GM18517 (cell line): ENCODE data around the gene COPZ2.
"Not testable (repeated sequence)": the region's sequence is repeated elsewhere in the genome, so short reads cannot be mapped to it uniquely, and the experiment has no call there.

Experiments
- ATAC-seq: cut with Tn5 transposase; IDR thresholded peaks from one replicate; pipeline ENCODE4 v1.9.1; 2021; ENCODE audit warnings: mild to moderate bottlenecking, moderate library complexity; ENCODE audit not compliant: unreplicated experiment

COPZ2 gene

DNA sequence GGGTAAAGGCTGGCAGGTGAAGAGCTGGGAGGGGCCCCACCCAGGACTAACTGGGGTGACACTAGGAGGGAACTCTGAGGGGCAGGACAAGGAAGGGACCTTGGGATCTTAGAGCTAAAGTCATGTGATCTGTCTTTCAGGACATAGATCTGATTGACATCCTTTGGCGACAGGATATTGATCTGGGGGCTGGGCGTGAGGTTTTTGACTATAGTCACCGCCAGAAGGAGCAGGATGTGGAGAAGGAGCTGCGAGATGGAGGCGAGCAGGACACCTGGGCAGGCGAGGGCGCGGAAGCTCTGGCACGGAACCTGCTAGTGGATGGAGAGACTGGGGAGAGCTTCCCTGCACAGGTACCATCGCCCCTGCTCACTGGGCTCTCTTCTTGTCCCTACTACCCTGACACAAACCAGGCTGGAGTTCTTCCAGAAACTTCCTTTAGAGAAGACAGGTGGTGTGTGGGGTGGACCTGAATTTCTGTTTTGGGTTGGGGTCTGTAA, 18.7 kb upstream of the COPZ2 start:
- ATAC-seq = no peak

DNA sequence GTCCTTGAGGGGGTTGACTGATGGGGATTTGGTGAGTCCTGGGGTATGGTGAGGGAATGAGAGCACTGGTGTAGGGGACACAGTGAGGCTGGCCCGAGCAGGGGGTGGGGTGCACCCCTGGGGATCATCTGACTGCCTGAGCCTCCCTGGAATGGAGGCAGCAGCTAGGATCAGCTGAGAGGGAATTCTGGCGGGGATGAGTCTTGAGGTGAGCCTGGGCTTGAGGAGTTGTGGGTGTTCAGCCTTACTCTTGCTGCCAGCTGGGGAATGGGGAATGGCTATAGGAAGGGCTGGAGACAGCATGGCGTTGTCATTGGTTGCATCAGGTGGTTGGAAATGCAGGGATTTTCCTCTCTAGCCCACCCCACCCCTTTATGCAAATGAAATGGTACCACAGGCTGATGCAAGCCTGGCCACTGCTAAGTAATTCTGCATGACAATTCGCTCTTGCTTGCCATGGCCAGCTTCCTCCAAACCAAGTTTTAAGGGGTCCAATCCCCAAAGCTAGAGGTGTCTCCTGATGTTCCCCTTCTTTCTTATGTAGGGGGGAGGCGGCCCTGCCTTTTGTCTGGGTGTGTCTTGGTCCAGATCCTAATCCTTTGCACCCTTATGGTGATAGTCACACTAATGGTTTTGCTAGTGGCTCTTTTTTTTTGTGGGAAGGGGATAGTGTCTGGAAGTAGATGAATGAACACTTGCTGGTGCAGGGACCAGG, 18.1 kb upstream of the COPZ2 start:
- no peak for ATAC-seq

DNA sequence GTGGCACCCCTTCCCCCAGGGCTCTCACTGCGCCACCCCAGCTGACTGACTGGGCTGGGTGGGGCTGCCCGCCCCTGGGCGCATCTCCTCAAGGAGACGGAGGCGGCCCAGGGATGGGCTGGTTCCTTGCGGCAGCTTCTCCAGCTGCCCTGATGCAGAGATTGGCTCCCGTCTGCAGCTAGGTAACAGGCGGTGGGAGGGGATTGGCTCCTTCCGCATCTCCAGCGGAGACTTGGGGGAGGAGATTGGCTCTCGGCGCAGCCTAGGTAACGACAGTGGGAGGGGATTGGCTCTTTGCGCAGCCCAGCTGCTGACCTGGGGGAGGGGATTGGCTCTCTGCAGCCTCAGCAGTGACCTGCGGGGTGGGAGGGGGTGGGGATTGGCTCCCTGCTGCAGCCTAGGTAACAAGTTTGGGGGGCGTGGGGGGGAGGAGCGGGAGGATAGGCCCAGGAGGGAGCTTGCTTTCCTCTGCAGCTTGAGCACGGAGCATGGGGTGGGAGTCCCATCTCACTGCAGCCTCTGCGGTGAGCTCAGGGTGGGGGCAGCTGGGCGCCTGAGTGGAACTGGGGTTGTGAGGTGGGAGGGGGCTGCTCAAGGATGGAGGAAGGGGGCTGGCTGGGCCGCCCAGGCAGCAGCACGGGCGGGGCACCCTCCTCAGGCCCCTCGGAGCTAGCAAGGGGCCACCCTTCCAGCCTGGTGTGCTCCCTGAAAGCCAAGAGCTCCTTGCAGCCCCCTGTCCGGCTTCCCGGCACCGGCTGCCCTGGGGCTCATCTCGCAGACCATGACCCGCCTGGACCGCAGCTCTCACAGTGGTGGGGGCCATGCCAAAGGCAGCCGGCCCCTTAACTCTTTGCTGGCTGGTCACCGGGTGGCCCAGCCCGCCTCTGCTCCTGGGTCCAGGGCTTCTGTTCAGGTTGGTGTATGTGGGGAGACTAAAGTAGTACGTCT, 16.9 kb upstream of the COPZ2 start:
- no peak for ATAC-seq

DNA sequence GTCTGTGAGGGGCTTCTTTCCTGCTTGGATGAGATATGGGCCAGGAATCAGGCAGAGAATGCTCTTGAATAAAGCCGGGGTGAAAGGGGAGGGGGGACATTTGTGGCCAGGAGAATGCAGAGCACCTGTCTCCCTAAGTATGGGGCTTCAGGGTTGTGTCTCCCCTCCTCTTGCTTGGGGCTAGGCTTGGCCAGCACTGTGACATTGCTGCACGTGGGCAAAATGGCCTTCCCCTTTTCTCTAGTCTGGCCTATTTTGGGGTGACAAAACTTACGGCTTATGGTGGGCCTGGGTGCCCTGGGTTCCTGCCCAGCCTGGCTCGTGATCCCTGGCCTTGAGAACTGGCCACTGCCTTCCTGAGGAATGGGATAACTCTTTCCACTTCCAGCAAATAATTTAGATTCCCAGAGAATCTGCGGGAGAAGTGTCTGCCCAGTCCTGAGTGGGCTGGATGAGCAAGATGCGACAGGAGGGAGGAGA, 16.2 kb upstream of the COPZ2 start:
- no peak for ATAC-seq

DNA sequence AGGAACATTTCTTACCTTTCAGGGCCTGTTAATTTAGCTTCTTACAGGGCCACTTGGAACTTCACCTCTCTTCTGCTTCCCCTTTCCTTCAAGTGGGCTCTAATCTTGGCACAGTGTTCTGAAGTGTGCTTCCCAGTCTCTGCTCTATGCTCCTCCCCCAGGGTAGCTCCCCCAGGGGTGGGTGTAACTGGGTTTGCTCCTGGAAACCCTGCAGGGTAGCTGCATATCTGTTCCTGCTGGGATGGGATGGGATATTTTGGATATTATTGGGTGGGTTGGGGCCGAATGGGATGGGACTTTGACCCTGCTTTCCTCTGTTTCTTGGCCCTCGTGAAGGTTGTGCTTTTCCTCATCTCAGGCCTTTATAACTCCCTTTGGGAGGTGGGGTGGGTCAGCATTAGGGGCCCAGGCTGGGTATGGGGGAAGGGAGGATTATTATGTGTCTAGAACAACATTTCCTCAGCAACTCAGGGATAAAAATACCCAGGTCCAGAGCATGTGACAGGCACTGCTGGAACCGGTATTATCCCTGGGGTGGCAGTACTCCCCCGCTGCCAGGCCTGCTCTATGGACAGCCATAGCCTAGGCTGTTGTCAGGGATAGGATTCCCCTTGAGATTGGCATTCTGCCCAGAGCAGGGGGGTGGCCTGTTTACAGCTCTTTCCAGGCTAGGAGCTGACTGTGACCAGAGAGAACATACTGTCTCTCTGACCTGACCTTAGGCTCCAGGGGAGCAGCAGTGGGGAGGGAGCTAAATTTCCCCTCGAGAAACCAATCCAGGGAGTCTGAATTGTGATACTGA, 15.6 kb upstream of the COPZ2 start:
- ATAC-seq = no peak

DNA sequence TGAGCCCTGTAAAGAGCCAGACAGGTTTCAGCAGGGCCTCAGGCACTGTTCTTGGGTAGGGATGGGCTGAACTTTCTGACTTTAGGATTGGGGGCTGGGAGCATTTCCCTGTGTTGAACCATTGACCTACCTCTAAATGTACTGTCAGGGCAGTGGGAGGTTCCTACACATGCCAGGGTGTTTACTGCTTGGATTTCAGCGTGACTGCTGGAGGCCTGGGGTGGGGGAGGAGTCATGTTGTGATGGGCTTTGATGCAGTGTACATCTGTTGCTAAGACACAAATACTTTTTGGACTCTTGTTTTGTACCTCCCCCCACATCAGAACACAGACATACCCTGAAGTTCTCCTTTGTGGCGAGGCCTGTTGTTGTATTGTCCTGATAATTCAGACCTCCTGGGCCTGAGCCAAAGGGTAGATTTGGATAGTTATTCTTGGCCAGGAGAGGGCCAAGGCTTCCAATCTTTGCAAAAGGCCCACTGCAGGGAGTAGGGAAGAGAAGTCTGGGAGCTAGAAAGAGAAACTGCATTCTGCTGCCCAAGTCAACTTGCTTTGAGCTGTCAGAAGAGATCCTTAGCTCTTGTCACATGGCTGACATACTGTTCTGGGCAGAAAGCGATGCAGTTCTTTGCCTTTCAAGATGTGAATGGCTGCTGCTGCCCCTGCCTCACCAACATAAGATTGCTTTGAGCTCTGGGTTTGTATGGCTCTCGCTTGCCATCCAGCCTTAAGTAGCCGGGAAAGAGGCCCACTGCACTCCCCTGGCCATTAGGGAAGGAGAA, 14.3 kb upstream of the COPZ2 start:
- ATAC-seq = no peak

DNA sequence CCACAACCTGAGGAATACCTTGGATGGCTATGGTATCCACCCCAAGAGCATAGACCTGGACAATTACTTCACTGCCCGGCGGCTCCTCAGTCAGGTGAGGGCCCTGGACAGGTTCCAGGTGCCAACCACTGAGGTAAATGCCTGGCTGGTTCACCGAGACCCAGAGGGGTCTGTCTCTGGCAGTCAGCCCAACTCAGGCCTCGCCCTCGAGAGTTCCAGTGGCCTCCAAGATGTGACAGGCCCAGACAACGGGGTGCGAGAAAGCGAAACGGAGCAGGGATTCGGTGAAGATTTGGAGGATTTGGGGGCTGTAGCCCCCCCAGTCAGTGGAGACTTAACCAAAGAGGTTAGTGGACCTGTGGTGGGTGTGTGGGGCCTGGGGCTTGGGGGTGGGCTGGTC, 13.7 kb upstream of the COPZ2 start:
- ATAC-seq = no peak

DNA sequence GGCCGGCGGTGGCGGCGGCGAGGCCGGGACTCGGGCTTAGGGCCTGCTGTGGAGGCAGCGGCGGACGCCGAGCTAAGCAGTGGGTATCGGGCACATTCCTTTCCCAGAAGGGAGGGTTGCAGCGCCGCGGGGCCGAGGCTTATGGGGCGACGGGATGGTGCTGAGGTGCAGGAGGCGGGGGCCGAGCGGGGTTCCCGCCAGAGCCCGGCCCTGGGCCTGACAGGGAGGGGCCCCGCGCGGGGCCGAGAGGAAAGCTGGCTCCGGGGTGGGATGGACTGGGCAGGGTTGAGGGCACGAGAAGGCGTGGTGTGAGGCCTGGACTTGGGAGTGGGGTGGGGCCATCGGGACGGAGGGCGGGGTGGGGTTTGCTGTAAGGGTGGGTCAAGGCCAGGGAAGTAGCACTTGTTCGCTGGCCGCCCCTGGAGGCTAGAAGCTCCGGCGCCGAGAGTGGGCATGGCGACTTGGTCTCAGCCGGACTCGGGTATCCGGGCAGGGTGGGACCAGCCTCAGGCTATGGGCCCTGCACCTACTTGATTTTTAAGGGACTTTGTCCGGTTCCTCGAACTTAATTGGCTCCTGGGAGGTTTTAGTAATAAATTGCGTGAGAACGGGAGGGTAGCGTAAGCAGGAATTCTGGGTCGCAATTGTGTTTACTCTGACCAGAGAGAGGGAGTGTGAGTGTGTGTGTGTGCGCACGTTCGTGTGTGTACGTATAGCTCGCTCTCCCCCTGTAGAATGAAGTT, 11.0 kb upstream of the COPZ2 start:
- peak; percentile 31 for ATAC-seq

DNA sequence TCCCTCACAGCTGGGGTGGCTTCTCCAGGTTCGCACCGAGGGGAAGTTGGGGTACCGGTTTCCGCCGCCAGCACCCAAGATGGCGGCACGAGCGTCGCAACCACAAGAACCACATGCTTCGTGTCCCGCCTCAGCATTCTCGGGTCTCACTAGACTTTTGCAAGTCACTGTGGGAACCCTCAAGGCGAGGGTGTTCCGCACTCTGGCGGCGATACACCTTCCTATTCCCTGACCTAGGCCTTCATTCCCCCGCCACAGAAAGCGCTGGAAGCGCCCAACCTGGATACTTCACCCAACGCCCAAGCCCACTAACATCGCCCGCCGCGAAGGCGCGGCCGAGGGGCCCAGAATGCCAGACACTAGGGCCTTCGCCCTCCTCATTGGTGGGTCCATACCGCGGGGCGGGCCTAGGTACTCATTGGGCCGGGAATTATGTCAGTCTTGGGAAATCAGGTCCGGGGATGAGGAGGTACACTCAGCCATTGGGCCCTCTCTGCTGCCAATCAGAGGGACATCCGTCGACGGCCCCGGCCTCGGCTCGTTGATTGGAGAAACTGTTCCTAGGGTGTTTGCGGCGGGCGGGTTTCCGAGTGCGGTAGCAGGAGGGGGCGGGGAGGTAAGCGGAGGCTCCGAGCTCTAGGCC, 10.3 kb upstream of the COPZ2 start, which contains the start of gene NFE2L1:
TSS of gene NFE2L1 (plus strand) at position 619 of the 643 bp plus-strand sequence. CDS start 2,760 bp downstream, outside the sequence.
- ATAC-seq = peak; percentile 93

DNA sequence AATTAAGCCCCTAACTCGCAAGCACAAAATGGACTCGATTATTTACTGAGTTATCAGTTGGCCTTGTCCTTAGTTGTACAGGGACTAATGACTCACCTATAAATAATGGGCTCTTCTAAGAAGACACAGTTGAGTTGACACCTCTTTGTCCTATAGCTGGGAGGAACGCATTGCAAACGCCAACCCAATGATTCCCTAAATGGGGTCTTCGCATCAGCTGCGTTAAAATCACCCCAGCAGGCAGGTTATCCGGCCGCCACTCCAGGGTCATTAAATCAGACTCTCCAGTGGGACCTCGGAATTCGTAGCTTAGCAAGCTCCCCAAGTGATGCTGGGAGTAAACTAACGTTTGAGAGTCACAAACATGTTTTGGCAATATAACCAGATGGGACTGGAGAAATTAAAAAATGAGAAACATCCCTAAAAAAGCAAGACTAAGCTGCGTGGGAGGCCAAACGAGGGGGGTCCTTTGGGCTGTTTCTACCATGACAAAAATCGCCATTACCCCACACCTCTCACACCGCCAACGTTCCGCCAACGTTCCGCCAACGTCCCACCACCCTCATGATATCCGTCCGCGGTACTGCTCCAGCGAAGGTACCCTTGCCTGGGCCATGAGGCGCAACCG, 9.6 kb upstream of the COPZ2 start:
- ATAC-seq = no peak

DNA sequence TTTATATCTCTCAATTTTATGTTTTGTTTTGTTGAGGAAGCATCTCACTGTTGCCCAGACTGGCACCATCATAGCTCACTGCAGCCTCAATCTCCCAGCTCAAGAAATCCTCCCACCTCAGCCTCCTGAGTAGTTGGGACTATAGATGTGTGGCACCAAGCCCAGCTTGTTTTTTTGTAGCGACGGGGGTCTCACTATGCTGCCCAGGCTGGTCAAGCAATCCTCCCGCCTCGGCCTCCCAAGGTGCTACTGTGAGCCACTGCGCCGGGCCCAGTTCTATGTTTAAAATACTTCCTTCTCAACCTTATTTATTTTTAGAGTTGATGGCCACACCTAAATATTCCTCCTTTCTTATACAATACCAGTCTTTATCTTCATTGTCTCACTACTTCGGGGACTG, 8.7 kb upstream of the COPZ2 start:
- ATAC-seq = no peak

DNA sequence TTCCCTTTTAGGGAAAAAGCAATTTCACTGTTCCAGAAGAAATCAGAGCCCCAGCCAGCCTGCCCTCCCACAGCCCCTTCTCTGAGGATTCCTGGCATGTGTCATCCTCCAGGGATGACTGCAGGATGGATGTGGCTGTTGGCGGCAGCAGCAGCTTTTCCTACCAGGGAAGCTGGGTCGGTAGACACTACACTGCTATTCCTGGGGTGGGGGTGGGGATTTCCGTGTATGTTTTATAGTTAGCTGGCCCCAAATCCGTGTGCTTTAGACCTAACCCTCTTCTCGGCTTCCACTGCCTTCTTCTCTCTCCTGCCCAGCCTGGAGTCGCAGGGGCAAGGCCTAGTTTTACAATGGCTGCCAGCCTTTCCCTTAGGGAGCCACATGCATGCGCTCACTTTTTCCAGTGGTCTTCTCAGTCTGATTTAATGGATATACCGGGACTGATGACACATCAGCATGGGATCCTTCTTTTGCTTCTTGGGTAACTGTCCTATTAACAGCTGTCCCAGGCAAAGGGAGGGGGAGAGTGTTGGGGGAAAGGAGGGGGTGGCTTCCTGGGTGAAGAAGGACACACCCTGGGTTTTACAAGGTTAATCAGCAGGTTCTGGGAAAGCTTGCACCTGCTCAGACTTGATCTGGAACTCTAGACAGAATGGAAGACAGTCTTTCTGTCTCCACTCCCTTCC, 7.9 kb upstream of the COPZ2 start:
- ATAC-seq = no peak

DNA sequence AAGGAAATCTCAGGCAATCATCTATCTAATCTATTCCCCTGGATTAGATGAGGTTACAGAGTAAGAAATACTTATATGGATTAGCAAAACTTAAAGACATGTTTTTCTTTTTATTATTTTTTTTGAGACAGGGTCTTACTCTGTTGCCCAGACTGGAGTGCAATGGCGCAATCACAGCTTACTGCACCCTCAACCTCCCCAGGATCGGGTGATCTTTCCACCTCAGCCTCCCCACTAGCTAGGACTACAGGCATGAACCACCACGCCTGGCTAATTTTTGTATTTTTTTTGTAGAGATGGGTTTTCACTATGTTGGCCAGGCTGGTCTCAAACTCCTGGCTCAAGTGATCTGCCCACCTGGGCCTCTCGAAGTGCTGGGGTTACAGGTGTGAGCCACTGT, 7.3 kb upstream of the COPZ2 start:
- ATAC-seq = no peak

DNA sequence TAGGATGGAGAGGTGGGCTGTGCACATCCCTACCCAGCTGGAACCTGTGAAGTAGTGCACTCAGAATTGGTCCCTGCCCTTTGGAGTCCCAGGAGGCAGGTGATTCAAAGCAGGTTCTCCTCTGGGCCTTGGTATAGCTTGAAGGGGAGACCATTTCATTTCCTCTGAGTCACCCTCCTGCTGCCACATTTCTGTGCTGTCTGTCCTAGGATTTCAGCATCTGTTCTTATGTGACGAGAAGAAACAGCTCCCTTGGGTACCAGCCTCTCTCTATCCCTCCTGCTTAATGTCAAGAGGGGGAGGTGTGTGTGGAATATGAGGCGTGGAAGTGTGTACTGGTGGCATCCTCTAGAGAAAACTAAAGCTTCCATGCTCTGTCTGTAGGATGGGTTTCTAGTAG, 5.6 kb upstream of the COPZ2 start:
- no peak for ATAC-seq

DNA sequence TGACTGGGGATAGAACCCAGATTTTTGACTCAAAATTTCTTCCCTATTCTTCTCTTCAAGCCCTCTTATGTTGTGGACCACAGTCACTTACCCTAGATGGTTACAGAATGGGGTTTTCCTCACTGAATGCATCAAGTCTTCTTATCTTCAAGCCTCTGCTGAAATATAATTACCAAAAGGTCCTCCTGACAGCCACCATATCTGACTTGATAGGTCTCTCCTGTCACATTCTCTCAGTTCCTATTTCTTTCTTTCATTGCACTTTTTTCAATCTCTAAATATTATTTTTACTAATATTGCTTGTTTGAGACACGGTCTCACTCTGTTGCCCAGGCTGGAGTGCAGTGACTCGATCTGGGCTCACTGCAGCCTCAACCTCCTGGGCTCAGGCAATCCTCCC, 1.1 kb upstream of the COPZ2 start:
- ATAC-seq = no peak

DNA sequence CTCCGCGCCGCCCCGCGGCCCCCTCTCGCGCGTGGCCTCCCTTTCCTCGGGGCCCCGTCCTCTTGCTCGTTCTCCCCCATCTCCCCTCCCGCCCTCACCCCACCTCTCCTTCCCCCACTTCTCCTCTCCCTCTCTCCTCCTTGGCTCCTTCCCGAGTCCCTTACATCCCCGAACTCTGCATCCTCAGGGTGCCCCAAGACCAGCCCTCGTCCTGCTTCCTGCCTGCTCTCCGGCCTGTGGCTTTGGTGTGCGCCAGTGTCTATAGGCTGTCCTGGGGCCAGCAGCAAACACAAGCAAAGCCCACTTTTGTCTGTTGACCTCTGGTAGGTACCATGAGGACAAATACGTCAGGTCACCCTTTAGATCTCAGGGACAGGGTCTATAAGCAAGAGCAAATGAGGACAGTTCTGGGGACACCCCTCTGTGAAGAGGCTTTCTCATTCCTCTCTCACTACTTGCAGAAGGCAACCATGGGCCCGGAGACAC, 284 bp upstream of the COPZ2 start:
- ATAC-seq = no peak

DNA sequence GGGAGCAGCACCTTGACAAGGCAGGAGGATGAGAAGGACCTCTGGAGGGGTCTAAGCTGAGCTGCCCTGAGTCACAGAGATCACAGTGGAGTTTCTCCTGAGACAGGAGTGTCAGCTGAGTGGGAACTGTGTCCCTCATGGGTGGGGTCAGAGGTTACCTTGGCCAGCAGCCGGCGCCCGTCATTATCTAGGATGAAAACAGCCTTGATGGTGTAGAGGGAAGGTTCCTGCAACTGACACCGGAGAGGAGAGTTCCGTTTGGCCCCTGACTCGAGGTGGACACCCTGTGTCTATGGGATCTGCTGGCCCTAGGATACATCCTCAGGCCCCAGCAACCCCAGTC, 933 bp downstream of the COPZ2 start:
- ATAC-seq = no peak

DNA sequence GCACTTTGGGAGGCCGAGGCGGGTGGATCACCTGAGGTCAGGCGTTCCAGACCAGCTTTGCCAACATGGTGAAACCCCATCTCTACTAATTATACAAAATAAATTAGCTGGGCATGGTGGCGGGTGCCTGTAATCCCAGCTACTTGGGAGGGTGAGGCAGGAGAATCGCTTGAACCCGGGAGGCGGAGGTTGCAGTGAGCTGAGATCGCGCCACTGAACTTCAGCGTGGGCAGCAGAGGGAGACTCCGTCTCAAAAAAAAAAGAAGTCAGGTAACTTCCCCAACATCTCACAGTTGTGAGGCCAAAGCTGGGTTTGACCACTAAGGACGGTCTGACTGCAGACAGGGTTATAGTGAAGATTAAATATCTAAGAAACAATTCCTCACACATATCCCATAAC, 2.9 kb downstream of the COPZ2 start:
- not testable (repeated sequence) for ATAC-seq
